Tibial nerve (tissue), 4 donors: ENCODE measurements around the gene OR10G2. TPM values are rescaled to one million over a fixed set of nuclear protein-coding genes. Genes with fewer than 3 reads are reported as not detected.
"Not testable (repeated sequence)": the region's sequence is repeated elsewhere in the genome, so short reads cannot be mapped to it uniquely, and the experiment has no call there.

ENCODE experiments used
- DNase-seq, 2 donors: peaks; one replicate each; pipeline ENCODE4 v3.0.0-alpha.2; 2019; ENCODE audit warnings: low spot score in 2 of 2
- H3K27ac ChIP-seq, 4 donors: fragments of 200-600 bp; sonication (generic) in 3 of 4; one replicate each; pipeline ENCODE4 v1.5.1; 2017 to 2019; ENCODE audit warnings: mild to moderate bottlenecking in 1 of 4
- H3K27me3 ChIP-seq, 2 donors: fragments of 200-600 bp; sonication (generic) in 1 of 2; one replicate each; pipeline versions ENCODE4 v1.5.1 to v1.6.0; 2017 to 2019
- H3K36me3 ChIP-seq, 3 donors: fragments of 200-600 bp; sonication (generic); one replicate each; pipeline ENCODE4 v1.5.1; 2018 to 2019
- H3K4me1 ChIP-seq, 4 donors: fragments of 200-600 bp; sonication (generic) in 3 of 4; one replicate each; pipeline ENCODE4 v1.5.1; 2017 to 2019
- H3K4me3 ChIP-seq, 4 donors: fragments of 200-600 bp; sonication (generic) in 3 of 4; one replicate each; pipeline ENCODE4 v1.5.1; 2017 to 2019; ENCODE audit warnings: mild to moderate bottlenecking in 1 of 4, moderate library complexity in 1 of 4
- H3K9me3 ChIP-seq, 4 donors: fragments of 200-600 bp; sonication (generic) in 3 of 4; one replicate each; pipeline ENCODE4 v1.5.1; 2017 to 2019
- CTCF ChIP-seq, 5 experiments: fragments of 200-600 bp in 3 of 5; fragments of 450-650 bp in 2 of 5; sonication (generic) in 3 of 5; IDR thresholded peaks; one replicate each; pipeline ENCODE4 v1.5.1; 2016 to 2019; ENCODE audit warnings: antibody characterized with exemption in 5 of 5, mild to moderate bottlenecking in 3 of 5, moderate library complexity in 2 of 5
- EP300 ChIP-seq, 2 donors: sonication (generic); formaldehyde crosslinking; IDR thresholded peaks; one replicate each; pipeline ENCODE4 v1.6.1; 2017; ENCODE audit warnings: antibody characterized with exemption in 2 of 2, mild to moderate bottlenecking in 1 of 2
- POLR2A ChIP-seq, 2 donors: fragments of 450-650 bp; IDR thresholded peaks; one replicate each; pipeline ENCODE4 v1.6.1; 2017; ENCODE audit warnings: antibody characterized with exemption in 2 of 2, mild to moderate bottlenecking in 2 of 2, moderate library complexity in 2 of 2
- WGBS, 2 donors: methylation state at CpG; one replicate each; pipeline ENCODE4 v1.1.5; 2018; 5-methylcytosine and 5-hydroxymethylcytosine counted together
- total RNA-seq, 4 donors: library from RNA; depleted of rRNA; stranded (reverse); fragments of >200 nt; gene quantifications; one replicate each; pipeline ENCODE4 v1.1.0, GENCODE V29; 2016

Gene OR10G2
- total RNA-seq, 4 donors from 2014 or later = not detected

GRCh38 chr14:21626491-21627230 is 8.1 kb downstream of the OR10G2 start:
- no peak for DNase-seq
- no peaks in the 10 kb centered on the region for H3K9me3 ChIP-seq
- no peaks in the 10 kb centered on the region for H3K27me3 ChIP-seq
- no peak overlapping the region for H3K27ac ChIP-seq
- no peaks in the 10 kb centered on the region for H3K4me1 ChIP-seq
- WGBS, 2 donors = 54 to 60% methylated on average over 3 of the region's 3 CpGs
- H3K36me3 ChIP-seq = no peaks in the 10 kb centered on the region
- no peak overlapping the region for H3K4me3 ChIP-seq
- TF ChIP-seq CTCF (IDR thresholded peaks at IDR 0.05) = no peak
- no peak for TF ChIP-seq EP300 (IDR thresholded peaks at IDR 0.05)
- no peak for TF ChIP-seq POLR2A (IDR thresholded peaks at IDR 0.05)

- WGBS, 2 donors = 59 to 72% methylated on average over 8 of the region's 8 CpGs
- no peak for TF ChIP-seq EP300 (IDR thresholded peaks at IDR 0.05)
- no peak for TF ChIP-seq POLR2A (IDR thresholded peaks at IDR 0.05)
- TF ChIP-seq CTCF (IDR thresholded peaks at IDR 0.05) = no peak
- Histone ChIP-seq H3K4me1 (no peaks in the 10 kb centered on the region), H3K36me3 (no peaks in the 10 kb centered on the region), H3K27ac (no peak overlapping the region), H3K27me3 (no peaks in the 10 kb centered on the region), H3K9me3 (no peaks in the 10 kb centered on the region), H3K4me3 (no peak overlapping the region)
- no peak for DNase-seq
These were observed 17.1 kb downstream of the OR10G2 start for GRCh38 chr14:21617614-21618013.

- DNase-seq = no peak
- Histone ChIP-seq H3K27ac (no peak overlapping the region), H3K9me3 (no peaks in the 10 kb centered on the region), H3K36me3 (no peaks in the 10 kb centered on the region), H3K27me3 (no peaks in the 10 kb centered on the region), H3K4me1 (no peaks in the 10 kb centered on the region), H3K4me3 (no peak overlapping the region)
- TF ChIP-seq EP300 (IDR thresholded peaks at IDR 0.05) (no peak), POLR2A (IDR thresholded peaks at IDR 0.05) (no peak), CTCF (IDR thresholded peaks at IDR 0.05) (no peak)
- 54 to 65% methylated on average over 1 of the region's 1 CpG for WGBS, 2 donors
These were observed 20.5 kb downstream of the OR10G2 start for GRCh38 chr14:21614240-21614639.

- no peak for DNase-seq
- Histone ChIP-seq H3K36me3 (no peaks in the 10 kb centered on the region), H3K27ac (no peak overlapping the region), H3K4me3 (no peak overlapping the region), H3K27me3 (no peaks in the 10 kb centered on the region), H3K9me3 (no peaks in the 10 kb centered on the region), H3K4me1 (no peaks in the 10 kb centered on the region)
- 63 to 79% methylated on average over 6 of the region's 6 CpGs for WGBS, 2 donors
- TF ChIP-seq POLR2A (IDR thresholded peaks at IDR 0.05) = no peak
- no peak for TF ChIP-seq EP300 (IDR thresholded peaks at IDR 0.05)
- TF ChIP-seq CTCF (IDR thresholded peaks at IDR 0.05) = no peak
These were observed 22.4 kb downstream of the OR10G2 start for GRCh38 chr14:21612324-21612723.

- not testable (repeated sequence) for H3K4me3 ChIP-seq, H3K36me3 ChIP-seq, H3K27ac ChIP-seq, H3K27me3 ChIP-seq, H3K4me1 ChIP-seq, H3K9me3 ChIP-seq, DNase-seq
- WGBS, 2 donors = 89 to 90% methylated on average over 4 to 6 of the region's 8 CpGs
These were observed 32.6 kb downstream of the OR10G2 start for GRCh38 chr14:21602181-21602580.
